ENCODE data around the gene MYO1D. TPM values are rescaled to one million over a fixed set of nuclear protein-coding genes. Genes with fewer than 3 reads are reported as not detected.

The MYO1D gene
- total RNA-seq, 1 experiment from 2014 or later = 206 TPM

GRCh38 chr17:32584792-32585191 lies 292.1 kb downstream of the MYO1D start:
- no peak for DNase-seq
- Histone ChIP-seq H3K4me3 (ENCODE audit: low read depth, low read length) (no peak overlapping the region), H3K36me3 (ENCODE audit: control insufficient read depth, insufficient read depth, low read length) (no peaks in the 10 kb centered on the region), H3K9me3 (peaks cover 19% of the 10 kb centered on the region), H3K4me1 (no peaks in the 10 kb centered on the region), H3K27me3 (replicated peaks; ENCODE audit: control insufficient read depth, insufficient read depth, low read length) (no peaks in the 10 kb centered on the region)
- Mint-ChIP-seq H3K36me3 (ENCODE audit: insufficient read depth, unreplicated experiment) (peaks cover 84% of the 10 kb centered on the region), H3K27me3 (ENCODE audit: insufficient read depth, unreplicated experiment) (no peaks in the 10 kb centered on the region), H3K9me3 (ENCODE audit: unreplicated experiment) (peaks cover 29% of the 10 kb centered on the region), H3K27ac (ENCODE audit: unreplicated experiment) (no peak overlapping the region), H3K4me3 (ENCODE audit: unreplicated experiment) (no peak overlapping the region), H3K4me1 (ENCODE audit: low read depth, unreplicated experiment) (no peaks in the 10 kb centered on the region)
- ChIA-PET POLR2A (no interaction called here), CTCF (interaction anchor here (0.7 kb wide), 1 partner anchor 16 kb away, joined by 3 read pairs; no protein-coding TSS in a partner anchor)
- no TSS peak for BruUV-seq (replicated peaks)
- intact Hi-C loops (cut with micrococcal nuclease; ENCODE audit: unreplicated experiment) = no loop called here
- TF ChIP-seq, protein P1, sequence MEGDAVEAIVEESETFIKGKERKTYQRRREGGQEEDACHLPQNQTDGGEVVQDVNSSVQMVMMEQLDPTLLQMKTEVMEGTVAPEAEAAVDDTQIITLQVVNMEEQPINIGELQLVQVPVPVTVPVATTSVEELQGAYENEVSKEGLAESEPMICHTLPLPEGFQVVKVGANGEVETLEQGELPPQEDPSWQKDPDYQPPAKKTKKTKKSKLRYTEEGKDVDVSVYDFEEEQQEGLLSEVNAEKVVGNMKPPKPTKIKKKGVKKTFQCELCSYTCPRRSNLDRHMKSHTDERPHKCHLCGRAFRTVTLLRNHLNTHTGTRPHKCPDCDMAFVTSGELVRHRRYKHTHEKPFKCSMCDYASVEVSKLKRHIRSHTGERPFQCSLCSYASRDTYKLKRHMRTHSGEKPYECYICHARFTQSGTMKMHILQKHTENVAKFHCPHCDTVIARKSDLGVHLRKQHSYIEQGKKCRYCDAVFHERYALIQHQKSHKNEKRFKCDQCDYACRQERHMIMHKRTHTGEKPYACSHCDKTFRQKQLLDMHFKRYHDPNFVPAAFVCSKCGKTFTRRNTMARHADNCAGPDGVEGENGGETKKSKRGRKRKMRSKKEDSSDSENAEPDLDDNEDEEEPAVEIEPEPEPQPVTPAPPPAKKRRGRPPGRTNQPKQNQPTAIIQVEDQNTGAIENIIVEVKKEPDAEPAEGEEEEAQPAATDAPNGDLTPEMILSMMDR (IDR thresholded peaks at IDR 0.05; ENCODE audit: insufficient read depth in 1 of 2, low read depth in 1 of 2, low read length in 1 of 2, severe bottlenecking in 1 of 2, unreplicated experiment in 1 of 2) = no peak

DNA sequence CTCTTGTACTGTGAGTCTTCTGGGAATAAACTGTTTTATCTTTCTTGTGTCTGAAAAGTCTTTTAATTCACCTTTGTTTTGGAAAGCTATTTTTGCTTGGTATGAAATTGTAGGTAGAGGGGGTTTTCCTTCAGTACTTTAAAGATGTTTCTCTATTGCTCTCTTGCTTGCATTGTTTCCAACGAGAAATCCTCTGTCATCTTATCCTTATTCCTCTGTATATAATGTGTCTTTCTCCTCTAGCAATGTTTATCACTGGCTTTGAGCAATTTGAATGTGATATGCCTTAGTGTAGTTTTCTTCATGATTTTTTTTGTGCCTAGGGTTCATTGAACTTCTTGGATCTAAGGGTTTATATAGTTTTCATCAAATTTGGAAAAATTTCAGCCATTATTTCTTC lies 293.9 kb downstream of the MYO1D start:
- Mint-ChIP-seq H3K4me1 (ENCODE audit: low read depth, unreplicated experiment) (no peaks in the 10 kb centered on the region), H3K27ac (ENCODE audit: unreplicated experiment) (no peak overlapping the region), H3K36me3 (ENCODE audit: insufficient read depth, unreplicated experiment) (peaks cover 70% of the 10 kb centered on the region), H3K9me3 (ENCODE audit: unreplicated experiment) (peaks cover 29% of the 10 kb centered on the region), H3K27me3 (ENCODE audit: insufficient read depth, unreplicated experiment) (no peaks in the 10 kb centered on the region), H3K4me3 (ENCODE audit: unreplicated experiment) (no peak overlapping the region)
- TF ChIP-seq, protein P1 (IDR thresholded peaks at IDR 0.05; ENCODE audit: insufficient read depth in 1 of 2, low read depth in 1 of 2, low read length in 1 of 2, severe bottlenecking in 1 of 2, unreplicated experiment in 1 of 2) = no peak
- POLR2A ChIA-PET = no interaction called here
- BruUV-seq (replicated peaks) = no TSS peak
- H3K4me1 ChIP-seq = no peaks in the 10 kb centered on the region
- H3K36me3 ChIP-seq (ENCODE audit: control insufficient read depth, insufficient read depth, low read length) = no peaks in the 10 kb centered on the region
- no peak overlapping the region for H3K4me3 ChIP-seq (ENCODE audit: low read depth, low read length)
- intact Hi-C loops (cut with micrococcal nuclease; ENCODE audit: unreplicated experiment) = no loop called here
- H3K27me3 ChIP-seq (replicated peaks; ENCODE audit: control insufficient read depth, insufficient read depth, low read length) = no peaks in the 10 kb centered on the region
- no peak for DNase-seq
- H3K9me3 ChIP-seq = peaks cover 19% of the 10 kb centered on the region
- CTCF ChIA-PET = no interaction called here

- peaks cover 4% of the 10 kb centered on the region for H3K36me3 Mint-ChIP-seq (ENCODE audit: insufficient read depth, unreplicated experiment)
- Histone ChIP-seq H3K9me3 (peaks cover 4% of the 10 kb centered on the region), H3K36me3 (ENCODE audit: control insufficient read depth, insufficient read depth, low read length) (no peaks in the 10 kb centered on the region), H3K27me3 (replicated peaks; ENCODE audit: control insufficient read depth, insufficient read depth, low read length) (no peaks in the 10 kb centered on the region), H3K4me1 (no peaks in the 10 kb centered on the region), H3K4me3 (ENCODE audit: low read depth, low read length) (no peak overlapping the region)
- CTCF ChIA-PET = no interaction called here
- no peaks in the 10 kb centered on the region for H3K4me1 Mint-ChIP-seq (ENCODE audit: low read depth, unreplicated experiment)
- no peak for DNase-seq
- no peak overlapping the region for H3K27ac Mint-ChIP-seq (ENCODE audit: unreplicated experiment)
- POLR2A ChIA-PET = no interaction called here
- no peak overlapping the region for H3K4me3 Mint-ChIP-seq (ENCODE audit: unreplicated experiment)
- no peaks in the 10 kb centered on the region for H3K27me3 Mint-ChIP-seq (ENCODE audit: insufficient read depth, unreplicated experiment)
- TF ChIP-seq, protein P1 (IDR thresholded peaks at IDR 0.05; ENCODE audit: insufficient read depth in 1 of 2, low read depth in 1 of 2, low read length in 1 of 2, severe bottlenecking in 1 of 2, unreplicated experiment in 1 of 2) = no peak
- intact Hi-C loops (cut with micrococcal nuclease; ENCODE audit: unreplicated experiment) = no loop called here
- peaks cover 2% of the 10 kb centered on the region for H3K9me3 Mint-ChIP-seq (ENCODE audit: unreplicated experiment)
- no TSS peak for BruUV-seq (replicated peaks)
Measured at GRCh38 chr17:32575852-32576251, 301.1 kb downstream of the MYO1D start.
